GM10266 (cell line): ENCODE results near the gene GLIPR1L1.
A peak's percentile ranks its signal among the peaks of the same experiment; 100 is the strongest.

Experiments used
- DNase-seq: peaks from one replicate; pipeline ENCODE4 v3.0.0; 2012; ENCODE audit errors: extremely low spot score
- CTCF ChIP-seq: IDR thresholded peaks from 2 replicates; pipeline ENCODE4 v1.5.1; 2012; ENCODE audit warnings: mild to moderate bottlenecking, low read depth; ENCODE audit not compliant: control insufficient read depth, insufficient read depth; ENCODE audit errors: missing control alignments

The GLIPR1L1 gene

GRCh38 chr12:75374971-75375370 is 40.5 kb downstream of the GLIPR1L1 start:
- TF ChIP-seq CTCF = no peak
- no peak for DNase-seq

- no peak for TF ChIP-seq CTCF
- DNase-seq = no peak
Measured at GRCh38 chr12:75378354-75378753, 43.9 kb downstream of the GLIPR1L1 start.

GRCh38 chr12:75389061-75389460 is 54.6 kb downstream of the GLIPR1L1 start:
- TF ChIP-seq CTCF = no peak
- DNase-seq = no peak

GRCh38 chr12:75389706-75390105 is 55.2 kb downstream of the GLIPR1L1 start:
- no peak for TF ChIP-seq CTCF
- no peak for DNase-seq

GRCh38 chr12:75390156-75390898 is 55.9 kb downstream of the GLIPR1L1 start:
- DNase-seq = no peak
- TF ChIP-seq CTCF = no peak

GRCh38 chr12:75390899-75391538 is 56.5 kb downstream of the GLIPR1L1 start, which contains the start of gene GLIPR1L2:
Gene GLIPR1L2, plus strand, starts transcription at chr12:75391089. Its CDS starts 28 bp downstream, at chr12:75391117.
- peak; percentile 84 for TF ChIP-seq CTCF
- peak; percentile 86 for DNase-seq

GRCh38 chr12:75404231-75404630 is 69.8 kb downstream of the GLIPR1L1 start:
- DNase-seq = no peak
- TF ChIP-seq CTCF = no peak
